Measurements from ENCODE around the gene TBC1D16. TPM values are rescaled to one million over a fixed set of nuclear protein-coding genes. Genes with fewer than 3 reads are reported as not detected.

The TBC1D16 gene
- total RNA-seq, 1 experiment from 2014 or later, result 85.8 TPM

- Histone ChIP-seq H3K9ac (ENCODE audit: extremely low read depth, insufficient read length, low read length) (no peak overlapping the region), H3K23me2 (ENCODE audit: insufficient read length, low read depth, low read length, poor library complexity, severe bottlenecking) (no peaks in the 10 kb centered on the region), H3K27ac (ENCODE audit: insufficient read length, low read depth, low read length) (no peak overlapping the region), H2BK5ac (ENCODE audit: insufficient read length, low read length) (no peak overlapping the region), H3K4me1 (ENCODE audit: insufficient read depth, low read length) (no peaks in the 10 kb centered on the region; the same call in 1 of the 2 replicates), H2AFZ (ENCODE audit: low read length) (no peak overlapping the region), H2BK120ac (ENCODE audit: low read depth, low read length, poor library complexity, severe bottlenecking) (no peak overlapping the region), H4K8ac (replicated peaks; ENCODE audit: insufficient read length, low read depth, low read length) (no peak overlapping the region), H2BK20ac (ENCODE audit: low read depth, low read length, poor library complexity, severe bottlenecking) (no peak overlapping the region), H3K4ac (ENCODE audit: low read depth, low read length) (no peak overlapping the region), H2BK12ac (ENCODE audit: insufficient read length, low read depth, low read length) (no peak overlapping the region), H3K14ac (ENCODE audit: insufficient read depth, low read length) (no peak overlapping the region), H3K23ac (ENCODE audit: insufficient read length, low read depth, low read length) (no peak overlapping the region), H3T11ph (ENCODE audit: low read length) (no peak overlapping the region), H3K18ac (ENCODE audit: insufficient read length, low read depth, low read length) (no peak overlapping the region), H4K5ac (ENCODE audit: insufficient read length, low read depth, low read length) (no peak overlapping the region), H3K9me3 (ENCODE audit: control insufficient read depth, low read depth, low read length) (no peaks in the 10 kb centered on the region), H2AK5ac (ENCODE audit: insufficient read length, low read length) (no peak overlapping the region), H3K79me2 (ENCODE audit: insufficient read depth, low read length) (no peaks in the 10 kb centered on the region), H3K79me1 (ENCODE audit: insufficient read depth, low read depth, low read length, poor library complexity, severe bottlenecking) (no peaks in the 10 kb centered on the region), H2BK15ac (ENCODE audit: low read depth, low read length) (no peak overlapping the region), H4K91ac (ENCODE audit: insufficient read length, low read depth, low read length) (no peak overlapping the region), H4K20me1 (ENCODE audit: control insufficient read depth, insufficient read depth, insufficient read length) (no peaks in the 10 kb centered on the region), H3K4me2 (ENCODE audit: insufficient read depth, insufficient read length, low read length) (no peak overlapping the region), H3K27me3 (ENCODE audit: insufficient read depth, low read length) (no peaks in the 10 kb centered on the region), H3K56ac (ENCODE audit: insufficient read length, low read depth, low read length) (no peak overlapping the region)
- Mint-ChIP-seq H3K36me3 (ENCODE audit: insufficient read depth in 1 of 3, low read depth in 3 of 3) (peaks cover 0 to 2% (median 0%) of the 10 kb centered on the region in 3 experiments; a peak in 1 of 7 replicates), H3K27ac (no peak overlapping the region), H3K4me1 (peaks cover 19 to 29% of the 10 kb centered on the region in 2 experiments), H3K9me3 (no peaks in the 10 kb centered on the region), H3K4me3 (no peak overlapping the region), H3K27me3 (ENCODE audit: low read depth) (no peaks in the 10 kb centered on the region)
- DNase-seq, result no peak
- no peak for TF ChIP-seq CTCF (conservative IDR thresholded peaks at IDR 0.05)
- WGBS (ENCODE audit: extremely low coverage, insufficient read length, low lambda C conversion rate), result no CpG with 5 or more reads among the region's 8 CpGs
These were observed 29.0 kb upstream of the TBC1D16 start for GRCh38 chr17:80064696-80065095.
